Fibroblast of skin of left quadriceps (primary cell): ENCODE data around the gene CLEC4E.
A peak's percentile ranks its signal among the peaks of the same experiment; 100 is the strongest.
"Not testable (repeated sequence)": the region's sequence is repeated elsewhere in the genome, so short reads cannot be mapped to it uniquely, and the experiment has no call there.

Experiments
- DNase-seq, 2 experiments: peaks; one replicate each; pipeline ENCODE4 v3.0.0-alpha.2; 2013; ENCODE audit warnings: low read depth in 2 of 2

Gene CLEC4E, protein sequence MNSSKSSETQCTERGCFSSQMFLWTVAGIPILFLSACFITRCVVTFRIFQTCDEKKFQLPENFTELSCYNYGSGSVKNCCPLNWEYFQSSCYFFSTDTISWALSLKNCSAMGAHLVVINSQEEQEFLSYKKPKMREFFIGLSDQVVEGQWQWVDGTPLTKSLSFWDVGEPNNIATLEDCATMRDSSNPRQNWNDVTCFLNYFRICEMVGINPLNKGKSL

DNA sequence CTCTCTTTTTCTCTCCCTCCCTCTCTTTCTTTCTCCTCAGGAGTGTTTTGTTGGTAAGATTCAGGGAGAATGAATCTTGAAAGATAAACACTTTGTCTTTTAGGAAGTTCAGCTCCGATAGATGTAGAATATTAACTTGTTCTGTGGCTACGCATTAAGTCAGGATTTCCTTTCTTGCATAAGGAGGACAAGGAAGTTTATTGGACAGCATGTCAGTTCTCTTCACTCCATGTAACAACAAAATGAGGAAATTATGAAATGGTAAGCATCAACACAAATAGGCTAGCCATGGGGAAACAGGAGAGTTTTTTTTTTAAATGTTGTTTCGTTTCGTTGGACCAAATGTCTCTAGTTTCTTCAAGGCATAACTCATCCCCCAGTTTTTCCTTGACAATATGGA, at the start of gene CLEC4E:
CLEC4E (minus strand) TSS at position 75 of the 400 bp plus-strand sequence. CDS start 108 bp downstream, outside the sequence.
- DNase-seq, result not testable (repeated sequence)

GRCh38 chr12:8589679-8590078, 49.0 kb upstream of the CLEC4E start:
- no peak for DNase-seq

GRCh38 chr12:8584478-8584877, 43.8 kb upstream of the CLEC4E start:
- not testable (repeated sequence) for DNase-seq

DNA sequence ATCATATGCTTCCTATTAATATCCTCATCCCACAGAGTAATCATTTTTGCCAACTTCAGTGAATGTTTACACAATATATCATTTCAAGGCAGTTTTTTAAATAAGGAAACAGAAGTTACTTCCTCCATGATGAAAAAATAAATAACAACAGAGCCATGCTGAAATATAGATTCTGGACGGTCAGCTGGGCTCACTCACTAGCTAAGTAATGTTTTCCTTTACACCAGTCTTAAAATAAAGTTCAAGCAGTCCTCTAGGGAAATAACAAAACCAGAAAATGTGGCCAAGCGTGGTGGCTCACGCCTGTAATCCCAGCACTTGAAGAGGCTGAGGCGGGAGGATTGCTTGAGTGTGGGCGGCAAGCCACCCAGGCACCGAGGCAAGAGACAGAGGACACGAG, 43.3 kb upstream of the CLEC4E start:
- no peak for DNase-seq

- no peak for DNase-seq
Observed at GRCh38 chr12:8581098-8581784, 40.5 kb upstream of the CLEC4E start.

DNA sequence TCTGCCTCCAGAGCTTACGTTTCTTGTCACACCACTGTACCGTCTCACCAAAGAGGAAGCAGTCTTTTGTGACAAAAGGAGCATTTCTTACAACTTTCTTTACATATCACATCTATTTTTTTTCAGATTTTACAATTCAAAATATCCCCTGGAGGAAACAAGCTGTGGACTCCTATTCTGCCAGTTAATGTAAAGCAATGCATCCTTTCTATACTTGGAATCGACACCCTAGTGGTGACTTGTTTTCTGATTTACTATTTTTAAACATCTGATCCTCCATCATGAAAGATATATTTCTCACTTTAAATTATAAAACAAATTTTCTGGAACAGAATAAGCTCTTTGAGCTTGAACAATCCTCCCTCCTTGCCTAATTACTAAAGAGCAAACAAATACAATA, 37.2 kb upstream of the CLEC4E start:
- no peak for DNase-seq

DNA sequence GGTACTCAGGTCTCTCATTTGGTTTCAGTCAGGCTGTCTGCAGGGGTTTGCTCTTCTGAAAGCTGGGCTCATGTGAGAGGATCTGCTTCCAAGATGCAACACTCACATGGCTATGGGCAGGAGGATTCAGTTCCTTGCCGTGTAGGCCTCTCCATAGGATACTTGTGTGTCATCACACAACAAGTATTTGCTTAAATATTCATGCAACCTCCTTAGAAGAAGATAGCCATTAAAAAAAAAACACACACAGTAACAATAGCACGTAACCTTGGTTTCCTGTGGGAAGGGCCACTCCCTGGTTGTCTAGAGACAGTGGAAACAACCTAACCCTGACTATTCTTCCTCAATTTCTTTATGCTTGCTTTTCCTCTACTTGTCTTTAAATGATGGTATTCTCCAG, 31.8 kb upstream of the CLEC4E start:
- DNase-seq, result no peak

GRCh38 chr12:8566525-8566924, 25.8 kb upstream of the CLEC4E start:
- no peak for DNase-seq

- not testable (repeated sequence) for DNase-seq
Observed at GRCh38 chr12:8566052-8566451, 25.3 kb upstream of the CLEC4E start.

- DNase-seq, result no peak
Observed at GRCh38 chr12:8564656-8565055, 24.0 kb upstream of the CLEC4E start.

DNA sequence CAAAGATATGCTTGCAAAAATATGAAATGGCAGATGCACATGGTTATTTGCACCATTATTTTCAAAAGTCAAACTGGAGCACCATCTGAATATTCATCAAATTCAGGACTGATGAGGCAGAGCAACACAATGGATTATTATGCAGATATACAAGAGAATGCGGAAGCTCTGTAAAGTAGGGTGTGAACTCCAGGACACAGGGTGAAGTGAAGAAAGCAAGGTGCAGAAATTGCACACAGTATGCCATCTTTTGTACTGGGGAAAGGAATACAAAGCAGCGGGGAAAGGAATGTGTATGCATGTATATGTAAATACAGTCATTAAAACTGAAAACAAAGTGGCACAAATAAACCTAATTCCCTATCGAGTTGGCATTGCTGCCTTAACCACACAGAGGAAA, 22.7 kb upstream of the CLEC4E start:
- DNase-seq, result no peak

DNA sequence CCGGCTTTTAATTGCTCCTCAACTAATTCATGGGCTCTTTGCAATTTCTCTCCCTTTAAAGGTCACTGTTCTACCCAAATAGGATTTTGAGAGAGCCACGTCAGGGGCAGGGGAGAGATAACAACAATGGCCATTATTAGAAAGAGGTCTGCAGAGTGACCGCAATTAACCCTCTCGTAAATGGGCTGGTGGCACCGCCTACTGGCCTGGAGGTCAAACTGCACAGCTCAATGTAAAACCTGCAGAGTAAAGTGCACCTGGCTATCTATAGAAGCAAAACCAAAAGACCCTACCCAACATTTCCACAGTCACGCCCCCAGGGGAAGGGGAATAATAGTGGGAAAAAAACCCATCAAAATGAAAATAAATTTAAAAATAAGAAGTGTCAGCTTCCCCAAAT, 21.6 kb upstream of the CLEC4E start:
- DNase-seq, result no peak

DNA sequence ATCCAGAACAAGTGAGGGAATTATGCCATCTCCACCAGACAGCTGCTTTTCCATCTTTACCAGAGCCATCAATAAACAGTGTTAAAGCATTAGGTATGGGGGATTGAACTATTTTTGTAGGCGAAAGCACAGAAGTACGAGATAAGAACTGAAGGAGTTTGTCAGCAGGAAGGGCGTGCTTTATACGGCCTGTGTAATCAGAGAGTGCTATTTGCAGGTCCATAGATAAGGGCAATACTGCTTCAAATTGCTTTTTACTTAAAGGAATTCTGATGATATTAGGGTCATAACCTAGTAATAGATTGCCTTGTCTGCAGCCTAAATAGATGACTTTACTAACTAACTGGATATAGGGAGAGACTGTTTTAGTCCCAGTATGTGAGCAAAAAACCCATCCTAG, 20.3 kb upstream of the CLEC4E start:
- no peak for DNase-seq

GRCh38 chr12:8559676-8560075, 19.0 kb upstream of the CLEC4E start:
- no peak for DNase-seq

DNA sequence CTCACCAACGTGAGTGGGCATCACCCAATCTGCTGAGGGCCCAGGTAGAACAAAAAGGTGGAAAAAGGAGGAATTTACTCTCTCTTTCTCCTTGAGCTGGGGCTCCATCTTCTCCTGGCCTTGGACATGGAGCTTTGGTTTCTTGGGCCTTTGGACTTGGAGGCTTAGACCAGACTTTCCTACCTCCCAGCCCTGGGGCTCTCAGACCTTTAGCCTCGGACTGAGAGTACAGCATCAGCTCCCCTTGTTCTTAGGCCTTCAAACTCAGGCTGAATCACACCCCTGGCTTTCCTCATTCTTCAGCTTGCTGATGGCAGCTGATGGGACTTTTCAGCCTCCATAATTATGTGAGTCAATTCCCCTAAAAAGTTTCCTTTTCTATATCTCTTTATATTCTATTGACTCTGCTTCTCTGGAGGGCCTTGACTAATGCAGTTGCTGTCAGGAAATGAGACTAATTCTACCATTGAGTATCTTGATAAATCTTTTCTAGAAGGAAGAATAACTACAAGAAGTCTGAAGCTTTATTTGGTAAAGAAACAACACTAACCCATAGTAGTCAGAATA, 15.9 kb upstream of the CLEC4E start:
- no peak for DNase-seq

- no peak for DNase-seq
Observed at GRCh38 chr12:8554451-8555195, 13.9 kb upstream of the CLEC4E start.

GRCh38 chr12:8553088-8553627, 12.5 kb upstream of the CLEC4E start:
- DNase-seq, result no peak

DNA sequence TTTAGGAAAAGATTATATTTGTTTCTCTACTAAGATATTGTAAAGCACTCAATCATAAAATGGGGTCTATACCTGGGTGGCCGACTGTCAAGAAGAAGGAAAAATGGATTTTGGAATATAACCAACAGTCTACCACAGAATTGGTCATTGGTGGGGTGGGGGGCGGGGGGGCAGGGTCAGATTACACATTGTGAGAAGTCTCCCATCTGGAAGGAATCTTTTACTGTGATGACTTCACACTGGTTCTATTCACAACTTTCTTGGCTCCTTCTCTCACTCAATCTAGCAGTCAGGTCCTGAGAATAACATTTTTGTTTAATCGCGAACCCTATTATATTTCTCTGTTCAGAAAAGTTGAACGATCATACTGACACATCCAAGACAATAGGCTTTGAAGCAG, 8.7 kb upstream of the CLEC4E start:
- no peak for DNase-seq

- DNase-seq, result no peak
Observed at GRCh38 chr12:8548192-8548591, 7.5 kb upstream of the CLEC4E start.

DNA sequence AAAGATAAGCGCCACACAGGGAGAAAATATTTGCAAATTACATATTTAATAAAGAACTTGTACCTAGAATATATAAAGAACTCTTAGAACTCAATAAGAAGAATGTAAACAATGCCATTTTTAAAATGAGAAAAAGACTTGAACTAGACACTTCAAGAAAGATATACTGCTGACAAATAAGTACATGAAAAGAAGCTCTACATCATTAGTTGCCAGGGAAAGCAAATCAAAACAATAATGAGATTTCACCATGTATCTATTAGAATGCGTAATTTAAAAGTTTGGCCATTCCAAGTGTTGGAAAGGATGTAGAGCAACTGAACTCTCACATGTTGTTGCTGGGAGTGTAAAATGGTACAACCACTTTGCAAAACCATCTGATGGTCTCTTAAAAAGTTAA, 6.9 kb upstream of the CLEC4E start:
- no peak for DNase-seq

DNA sequence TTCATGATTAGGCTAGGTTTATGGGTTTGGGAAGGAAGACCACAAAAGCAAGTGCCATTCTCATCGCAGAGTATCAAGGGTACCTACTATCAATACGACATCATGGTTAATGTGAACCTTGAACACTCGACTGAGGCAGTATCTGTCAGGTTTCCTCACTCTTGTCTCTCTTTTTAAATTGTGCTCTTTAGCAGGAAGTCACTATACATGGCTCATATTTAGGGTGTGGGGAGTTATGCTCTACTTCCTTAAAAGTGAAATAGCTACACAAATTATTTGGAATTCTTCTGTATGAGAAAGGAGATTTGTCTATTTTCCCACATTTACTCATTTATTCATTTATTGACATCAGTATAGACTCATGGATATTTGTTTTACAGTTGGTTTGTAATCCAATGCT, 5.9 kb upstream of the CLEC4E start:
- DNase-seq, result no peak

- DNase-seq, result peak; percentile 14 to 18
Observed at GRCh38 chr12:8544295-8544694, 3.6 kb upstream of the CLEC4E start.
